K562 (cell line): ENCODE measurements around the gene PPP2R1A. TPM values are rescaled to one million over a fixed set of nuclear protein-coding genes. Genes with fewer than 3 reads are reported as not detected.

Source experiments
- AFF1 ChIP-seq, 2 experiments: fragments of 450-650 bp; IDR thresholded peaks; 2 replicates each; pipeline ENCODE4 v1.6.1; 2018; ENCODE audit warnings: mild to moderate bottlenecking in 2 of 2, low read depth in 1 of 2; ENCODE audit not compliant: partially characterized antibody in 2 of 2
- BACH1 ChIP-seq: fragments of 200-800 bp; sonication (Bioruptor generic); IDR thresholded peaks from 2 replicates; pipeline ENCODE4 v1.6.1; 2016; ENCODE audit warnings: missing genetic modification characterization, missing compliant biosample characterization
- BRD4 ChIP-seq: fragments of 200-600 bp; sonication (generic); IDR thresholded peaks from 2 replicates; pipeline ENCODE4 v1.6.1; 2017; ENCODE audit warnings: inconsistent platforms
- E2F5 ChIP-seq: sonication (generic); formaldehyde crosslinking; IDR thresholded peaks from 2 replicates; pipeline ENCODE4 v1.8.0; 2022; ENCODE audit warnings: mild to moderate bottlenecking, missing genetic modification reagents
- E4F1 ChIP-seq: fragments of 250-450 bp; sonication (Bioruptor Pico); IDR thresholded peaks from 2 replicates; pipeline ENCODE4 v1.5.0; 2021; ENCODE audit warnings: mild to moderate bottlenecking, borderline replicate concordance
- GATAD2B ChIP-seq: fragments of 450-650 bp; IDR thresholded peaks from 2 replicates; pipeline ENCODE4 v1.6.1; 2017; ENCODE audit warnings: mild to moderate bottlenecking, borderline replicate concordance
- KLF1 ChIP-seq: fragments of 450-650 bp; IDR thresholded peaks from 2 replicates; pipeline ENCODE4 v1.6.1; 2016; ENCODE audit warnings: missing genetic modification characterization, missing compliant biosample characterization
- L3MBTL2 ChIP-seq: fragments of 450-650 bp; IDR thresholded peaks from 2 replicates; pipeline ENCODE4 v1.6.1; 2016; ENCODE audit warnings: mild to moderate bottlenecking, moderate library complexity
- MECOM ChIP-seq: fragments of 250-450 bp; sonication (Bioruptor Pico); IDR thresholded peaks from 2 replicates; pipeline ENCODE4 v1.8.0; 2022; ENCODE audit warnings: inconsistent platforms
- MYNN ChIP-seq, 2 experiments: sonication (generic); formaldehyde crosslinking in 1 of 2; IDR thresholded peaks; 2 replicates each; pipeline versions ENCODE4 v1.5.0 to v1.6.1; 2016 to 2020; ENCODE audit warnings: antibody characterized with exemption in 1 of 2, missing genetic modification reagents in 1 of 2
- PCBP1 ChIP-seq: fragments of 200-400 bp; formaldehyde crosslinking; IDR thresholded peaks from 2 replicates; pipeline ENCODE4 v1.6.1; 2018; ENCODE audit warnings: mild to moderate bottlenecking, low read depth, low read length; ENCODE audit not compliant: poor library complexity, severe bottlenecking
- STAT5A ChIP-seq: IDR thresholded peaks from 2 replicates; pipeline ENCODE4 v1.6.1; 2012; ENCODE audit warnings: low read length, inconsistent platforms, borderline replicate concordance
- VEZF1 ChIP-seq: fragments of 200-800 bp; sonication (Bioruptor generic); IDR thresholded peaks from 2 replicates; pipeline ENCODE4 v1.6.1; 2017; ENCODE audit warnings: missing genetic modification characterization, missing compliant biosample characterization
- ZBTB7A ChIP-seq: IDR thresholded peaks from 2 replicates; pipeline ENCODE4 v1.6.1; 2011; ENCODE audit warnings: low read depth, mild to moderate bottlenecking, low read length, moderate library complexity, borderline replicate concordance; ENCODE audit not compliant: control insufficient read depth
- ZSCAN32 ChIP-seq: fragments of 450-650 bp; formaldehyde crosslinking; IDR thresholded peaks from 2 replicates; pipeline ENCODE4 v1.4.0; 2020; ENCODE audit warnings: mild to moderate bottlenecking, moderate library complexity
- polyA plus RNA-seq, 8 experiments: library from polyadenylated mRNA; depleted of rRNA in 4 of 8; stranded (reverse) in 5 of 8; unstranded in 3 of 8; fragments of >200 nt; fragmentation: Nextera tagmentation in 2 of 8; fragmentation: Illumina TruSeq in 1 of 8; extraction: Ambion mirVana in 2 of 8; extraction: Trizol in 1 of 8; gene quantifications; 2 replicates each; pipeline versions ENCODE4 v1.2.1 to v1.2.3, GENCODE V29; 2011 to 2014; ENCODE audit warnings: inconsistent platforms in 1 of 8, missing spikeins in 1 of 8
- total RNA-seq, 7 experiments: library from RNA; depleted of rRNA in 6 of 7; stranded (reverse); fragments of >200 nt in 6 of 7; fragmentation: Illumina TruSeq in 2 of 7; extraction: Trizol in 2 of 7; gene quantifications; 2 replicates each; pipeline versions ENCODE4 v1.2.1 to v1.2.3, GENCODE V29; 2011 to 2021; ENCODE audit warnings: low replicate concordance in 1 of 7

The PPP2R1A gene
- total and polyA plus RNA-seq, 9 of the 15 experiments (the other 6 are each of a cell fraction or from before 2014, with no cell fraction given) = 10.1 to 211 (median 70.1) TPM

GRCh38 chr19:52269338-52270261 is 79.7 kb downstream of the PPP2R1A start, which contains the start of gene ZNF766 (continued):
- TF ChIP-seq E4F1 (CRISPR knock-in tag) (no peak), PCBP1 (peak; percentile 60), VEZF1 (CRISPR knock-in tag) (peak; percentile 43), L3MBTL2 (peak; percentile 70), AFF1 (IDR thresholded peaks at IDR 0.05; ENCODE audit: low read depth in 1 of 2, partially characterized antibody in 2 of 2) (no peak), KLF1 (tag) (no peak), GATAD2B (no peak), MECOM (CRISPR knock-in tag) (no peak), MYNN (IDR thresholded peaks at IDR 0.05) (no peak), MYNN (CRISPR knock-in tag; IDR thresholded peaks at IDR 0.05) (no peak), BACH1 (tag) (no peak), ZSCAN32 (no peak), E2F5 (CRISPR knock-in tag) (no peak), STAT5A (no peak), BRD4 (peak; percentile 93), ZBTB7A (peak; percentile 31; the same call in 1 of the 2 replicates)
